ENCODE measurements around the gene CDC73. TPM values are rescaled to one million over a fixed set of nuclear protein-coding genes. Genes with fewer than 3 reads are reported as not detected.

CDC73 gene
- polyA plus RNA-seq, 1 donor (not counting 4 experiments of a cell fraction or from before 2014, with no cell fraction given), result 45.3 TPM

GRCh38 chr1:193241132-193241827, 119.4 kb downstream of the CDC73 start:
- DNase-seq (ENCODE audit: low read depth, low spot score) (no peak), FAIRE-seq (no peak)
- dilution Hi-C loops (cut with MboI; ENCODE audit: extremely low pct_ligation_motif_present, low sequenced_read_pairs), result no loop called here
- H3K9me1 ChIP-seq (ENCODE audit: control insufficient read depth, extremely low read depth, insufficient read depth, low read length), result no peaks in the 10 kb centered on the region
- peaks cover 2% of the 10 kb centered on the region for H3K79me2 ChIP-seq (ENCODE audit: control insufficient read depth, insufficient read depth, low read length)
- no peak overlapping the region for H3K4me3 ChIP-seq (ENCODE audit: control insufficient read depth in 2 of 3, extremely low read depth in 1 of 3, insufficient read depth in 2 of 3, low read depth in 1 of 3, low read length in 3 of 3)
- TF ChIP-seq EZH2 (IDR thresholded peaks at IDR 0.05; ENCODE audit: low read length) (no peak), CTCF (optimal IDR thresholded peaks at IDR 0.05 in 1 of 3, IDR thresholded peaks at IDR 0.05 in 1 of 3, conservative IDR thresholded peaks at IDR 0.05 in 1 of 3; ENCODE audit: extremely low read depth in 1 of 3, insufficient read depth in 2 of 3, low read length in 3 of 3) (no peak)
- no peak overlapping the region for H3K4me2 ChIP-seq (ENCODE audit: control insufficient read depth, extremely low read depth, insufficient read depth, low read depth, low read length)
- H3K9ac ChIP-seq (ENCODE audit: control insufficient read depth, extremely low read depth, insufficient read depth, low read length), result no peak overlapping the region
- H4K20me1 ChIP-seq (ENCODE audit: control insufficient read depth, extremely low read depth, insufficient read depth, low read length), result no peaks in the 10 kb centered on the region
- H3K27ac ChIP-seq (ENCODE audit: control insufficient read depth, insufficient read depth, low read length), result no peak overlapping the region
- no peaks in the 10 kb centered on the region for H3K4me1 ChIP-seq (ENCODE audit: control insufficient read depth, extremely low read depth, insufficient read depth, low read length)
- no peaks in the 10 kb centered on the region for H3K9me3 ChIP-seq (ENCODE audit: control insufficient read depth, low read depth, low read length)
- H2AFZ ChIP-seq (ENCODE audit: control insufficient read depth, low read length), result no peak overlapping the region
- peaks cover 0 to 2% of the 10 kb centered on the region in 2 experiments for H3K36me3 ChIP-seq (ENCODE audit: control insufficient read depth in 2 of 2, extremely low read depth in 1 of 2, insufficient read depth in 2 of 2, low read length in 2 of 2)
- no peaks in the 10 kb centered on the region for H3K27me3 ChIP-seq (ENCODE audit: control insufficient read depth, extremely low read depth, insufficient read depth, low read length)

GRCh38 chr1:193242000-193242399, 120.2 kb downstream of the CDC73 start:
- H3K27ac ChIP-seq (ENCODE audit: control insufficient read depth, insufficient read depth, low read length), result no peak overlapping the region
- H3K4me1 ChIP-seq (ENCODE audit: control insufficient read depth, extremely low read depth, insufficient read depth, low read length), result no peaks in the 10 kb centered on the region
- dilution Hi-C loops (cut with MboI; ENCODE audit: extremely low pct_ligation_motif_present, low sequenced_read_pairs), result no loop called here
- FAIRE-seq, result no peak
- no peaks in the 10 kb centered on the region for H4K20me1 ChIP-seq (ENCODE audit: control insufficient read depth, extremely low read depth, insufficient read depth, low read length)
- no peak for DNase-seq (ENCODE audit: low read depth, low spot score)
- H3K79me2 ChIP-seq (ENCODE audit: control insufficient read depth, insufficient read depth, low read length), result peaks cover 2% of the 10 kb centered on the region
- peaks cover 0 to 2% of the 10 kb centered on the region in 2 experiments for H3K36me3 ChIP-seq (ENCODE audit: control insufficient read depth in 2 of 2, extremely low read depth in 1 of 2, insufficient read depth in 2 of 2, low read length in 2 of 2)
- H3K9ac ChIP-seq (ENCODE audit: control insufficient read depth, extremely low read depth, insufficient read depth, low read length), result no peak overlapping the region
- H2AFZ ChIP-seq (ENCODE audit: control insufficient read depth, low read length), result no peak overlapping the region
- no peak overlapping the region for H3K4me3 ChIP-seq (ENCODE audit: control insufficient read depth in 2 of 3, extremely low read depth in 1 of 3, insufficient read depth in 2 of 3, low read depth in 1 of 3, low read length in 3 of 3)
- H3K4me2 ChIP-seq (ENCODE audit: control insufficient read depth, extremely low read depth, insufficient read depth, low read depth, low read length), result no peak overlapping the region
- no peaks in the 10 kb centered on the region for H3K9me3 ChIP-seq (ENCODE audit: control insufficient read depth, low read depth, low read length)
- TF ChIP-seq EZH2 (IDR thresholded peaks at IDR 0.05; ENCODE audit: low read length), result no peak
- no peak for TF ChIP-seq CTCF (optimal IDR thresholded peaks at IDR 0.05 in 1 of 3, IDR thresholded peaks at IDR 0.05 in 1 of 3, conservative IDR thresholded peaks at IDR 0.05 in 1 of 3; ENCODE audit: extremely low read depth in 1 of 3, insufficient read depth in 2 of 3, low read length in 3 of 3)
- no peaks in the 10 kb centered on the region for H3K9me1 ChIP-seq (ENCODE audit: control insufficient read depth, extremely low read depth, insufficient read depth, low read length)
- H3K27me3 ChIP-seq (ENCODE audit: control insufficient read depth, extremely low read depth, insufficient read depth, low read length), result no peaks in the 10 kb centered on the region

Data from keratinocyte (primary cell).